H9 (cell line): ENCODE data around the gene KRTAP19-3. TPM values are rescaled to one million over a fixed set of nuclear protein-coding genes. Genes with fewer than 3 reads are reported as not detected.

ENCODE experiments used
- DNase-seq: peaks from one replicate; pipeline ENCODE4 v3.0.0-alpha.2; 2017
- H2AFZ ChIP-seq: one replicate; pipeline ENCODE4 v1.6.1; 2013; ENCODE audit warnings: mild to moderate bottlenecking, low read length, control low read depth, moderate library complexity
- H2AK5ac ChIP-seq: 2 replicates; pipeline ENCODE4 v1.6.1; 2013; ENCODE audit warnings: low read length, control low read depth, mixed read lengths; ENCODE audit not compliant: insufficient read length
- H2BK120ac ChIP-seq: one replicate; pipeline ENCODE4 v1.6.1; 2013; ENCODE audit warnings: low read depth, mild to moderate bottlenecking, low read length, control low read depth, inconsistent platforms; ENCODE audit not compliant: poor library complexity, severe bottlenecking
- H2BK12ac ChIP-seq: 2 replicates; pipeline ENCODE4 v1.6.1; 2013; ENCODE audit warnings: low read length, control low read depth, mixed read lengths, low read depth; ENCODE audit not compliant: insufficient read length
- H2BK15ac ChIP-seq: 2 replicates; pipeline ENCODE4 v1.6.1; 2013; ENCODE audit warnings: low read depth, low read length, control low read depth
- H2BK20ac ChIP-seq: one replicate; pipeline ENCODE4 v1.6.1; 2013; ENCODE audit warnings: low read depth, mild to moderate bottlenecking, low read length, control low read depth, inconsistent platforms; ENCODE audit not compliant: poor library complexity, severe bottlenecking
- H2BK5ac ChIP-seq: 2 replicates; pipeline ENCODE4 v1.6.1; 2013; ENCODE audit warnings: low read length, control low read depth, mixed read lengths; ENCODE audit not compliant: insufficient read length
- H3K14ac ChIP-seq: 2 replicates; pipeline ENCODE4 v1.6.1; 2013; ENCODE audit warnings: low read length, control low read depth; ENCODE audit not compliant: insufficient read depth
- H3K18ac ChIP-seq: 2 replicates; pipeline ENCODE4 v1.6.1; 2013; ENCODE audit warnings: low read depth, mild to moderate bottlenecking, mixed read lengths, low read length, control low read depth; ENCODE audit not compliant: insufficient read length
- H3K23ac ChIP-seq: 2 replicates; pipeline ENCODE4 v1.6.1; 2013; ENCODE audit warnings: low read length, control low read depth, mixed read lengths, low read depth; ENCODE audit not compliant: insufficient read length
- H3K23me2 ChIP-seq: 2 replicates; pipeline ENCODE4 v1.6.1; 2013; ENCODE audit warnings: low read depth, mild to moderate bottlenecking, mixed read lengths, low read length, control low read depth; ENCODE audit not compliant: insufficient read length, poor library complexity, severe bottlenecking
- H3K27ac ChIP-seq: 2 replicates; pipeline ENCODE4 v1.5.1; 2013; ENCODE audit warnings: low read length, control low read depth, mixed read lengths, low read depth; ENCODE audit not compliant: insufficient read length
- H3K27me3 ChIP-seq: 2 replicates; pipeline ENCODE4 v1.6.1; 2013; ENCODE audit warnings: low read length, control low read depth, inconsistent platforms; ENCODE audit not compliant: insufficient read depth
- H3K4ac ChIP-seq: 2 replicates; pipeline ENCODE4 v1.6.1; 2013; ENCODE audit warnings: low read depth, mild to moderate bottlenecking, control low read depth, inconsistent platforms, low read length, moderate library complexity
- H3K4me1 ChIP-seq: 2 replicates; pipeline ENCODE4 v1.6.1; 2013; ENCODE audit warnings: low read length, control low read depth, inconsistent platforms; ENCODE audit not compliant: insufficient read depth
- H3K4me2 ChIP-seq: 2 replicates; pipeline ENCODE4 v1.6.1; 2013; ENCODE audit warnings: low read length, control low read depth, mixed read lengths; ENCODE audit not compliant: insufficient read length, insufficient read depth
- H3K56ac ChIP-seq: 2 replicates; pipeline ENCODE4 v1.6.1; 2013; ENCODE audit warnings: low read depth, mild to moderate bottlenecking, mixed read lengths, low read length, control low read depth; ENCODE audit not compliant: insufficient read length
- H3K79me1 ChIP-seq: 2 replicates; pipeline ENCODE4 v1.6.1; 2013; ENCODE audit warnings: low read depth, mild to moderate bottlenecking, moderate library complexity, low read length, control low read depth, inconsistent platforms; ENCODE audit not compliant: insufficient read depth, poor library complexity, severe bottlenecking
- H3K79me2 ChIP-seq: 2 replicates; pipeline ENCODE4 v1.6.1; 2013; ENCODE audit warnings: low read length, control low read depth, inconsistent platforms; ENCODE audit not compliant: insufficient read depth
- H3K9ac ChIP-seq: 2 replicates; pipeline ENCODE4 v1.6.1; 2013; ENCODE audit warnings: low read length, control low read depth, mixed read lengths; ENCODE audit not compliant: insufficient read length; ENCODE audit errors: extremely low read depth
- H3K9me3 ChIP-seq: one replicate; pipeline ENCODE4 v1.6.1; 2013; ENCODE audit warnings: low read depth, low read length, inconsistent platforms; ENCODE audit not compliant: control insufficient read depth
- H3T11ph ChIP-seq: one replicate; pipeline ENCODE4 v1.6.1; 2013; ENCODE audit warnings: mild to moderate bottlenecking, low read length, control low read depth, inconsistent platforms
- H4K20me1 ChIP-seq: one replicate; pipeline ENCODE4 v1.6.1; 2013; ENCODE audit not compliant: control insufficient read depth, insufficient read length, insufficient read depth
- H4K5ac ChIP-seq: 2 replicates; pipeline ENCODE4 v1.6.1; 2013; ENCODE audit warnings: low read depth, mild to moderate bottlenecking, mixed read lengths, low read length, control low read depth; ENCODE audit not compliant: insufficient read length
- H4K8ac ChIP-seq: replicated peaks from 2 replicates; pipeline ENCODE4 v1.6.1; 2013; ENCODE audit warnings: low read length, control low read depth, mixed read lengths, low read depth; ENCODE audit not compliant: insufficient read length
- H4K91ac ChIP-seq: 2 replicates; pipeline ENCODE4 v1.6.1; 2013; ENCODE audit warnings: low read depth, mild to moderate bottlenecking, moderate library complexity, mixed read lengths, low read length, control low read depth; ENCODE audit not compliant: insufficient read length
- H3K27ac Mint-ChIP-seq, 3 experiments: 2 replicates in 2 of 3; 3 replicates in 1 of 3; pipeline ENCODE4 v1.8.0; 2020 to 2021; ENCODE audit warnings: mixed read lengths in 3 of 3, mild to moderate bottlenecking in 1 of 3, moderate library complexity in 1 of 3
- H3K27me3 Mint-ChIP-seq: 2 replicates; pipeline ENCODE4 v1.8.0; 2021; ENCODE audit warnings: low read depth, mild to moderate bottlenecking, moderate library complexity, mixed read lengths
- H3K36me3 Mint-ChIP-seq, 3 experiments: 2 replicates in 2 of 3; 3 replicates in 1 of 3; pipeline ENCODE4 v1.8.0; 2020 to 2021; ENCODE audit warnings: low read depth in 3 of 3, mixed read lengths in 3 of 3; ENCODE audit not compliant: insufficient read depth in 1 of 3
- H3K4me1 Mint-ChIP-seq, 2 experiments: 2 replicates each; pipeline ENCODE4 v1.8.0; 2020; ENCODE audit warnings: mixed read lengths in 2 of 2
- H3K4me3 Mint-ChIP-seq, 2 experiments: 2 replicates in 1 of 2; 3 replicates in 1 of 2; pipeline ENCODE4 v1.8.0; 2020 to 2021; ENCODE audit warnings: mild to moderate bottlenecking in 2 of 2, mixed read lengths in 2 of 2, moderate library complexity in 1 of 2
- H3K9me3 Mint-ChIP-seq, 2 experiments: 2 replicates in 1 of 2; 3 replicates in 1 of 2; pipeline ENCODE4 v1.8.0; 2020; ENCODE audit warnings: mild to moderate bottlenecking in 2 of 2, mixed read lengths in 2 of 2, moderate library complexity in 1 of 2
- whole genome bisulfite sequencing: extraction: QIAGEN DNeasy Blood & Tissue Kit; methylation state at CpG from one replicate; pipeline ENCODE4 v1.1.7; 2013; ENCODE audit warnings: missing lambda C conversion rate, low lambda C conversion rate, mixed read lengths; ENCODE audit not compliant: insufficient read length; ENCODE audit errors: extremely low coverage; 5-methylcytosine and 5-hydroxymethylcytosine counted together
- total RNA-seq: library from RNA; stranded (reverse); gene quantifications from 2 replicates; pipeline ENCODE4 v1.2.1, GENCODE V29; 2021
- TF ChIP-seq, protein P1 (sequence below): fragments of 200-600 bp; sonication (generic); conservative IDR thresholded peaks from 3 replicates; pipeline ENCODE4 v1.8.0; 2021; ENCODE audit warnings: antibody characterized with exemption, mild to moderate bottlenecking

KRTAP19-3 gene
- total RNA-seq, 1 experiment from 2014 or later, result not detected

DNA sequence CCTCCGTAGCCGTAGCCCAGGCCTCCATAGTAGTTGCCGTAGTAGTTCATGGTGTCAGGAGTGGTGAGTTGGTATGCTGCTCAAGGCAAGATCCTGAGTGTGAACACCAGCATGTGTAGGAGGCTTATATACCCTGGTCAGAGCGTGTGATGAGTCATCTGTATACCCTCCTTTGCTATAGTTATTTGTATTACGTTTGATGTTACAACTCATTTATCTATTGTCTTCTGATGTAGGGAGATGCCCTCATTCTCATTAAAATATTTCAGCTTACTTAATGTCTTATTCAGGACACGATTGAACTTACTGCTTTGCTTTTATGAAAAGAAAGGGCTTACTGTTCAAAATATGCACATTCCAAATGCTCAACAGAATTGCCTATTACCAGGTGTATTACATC is 10.2 kb upstream of the KRTAP19-3 start, which contains the start of gene KRTAP19-5:
KRTAP19-5 (minus strand) TSS at position 101 of the 400 bp plus-strand sequence; CDS start at position 50, 51 bp downstream.
- H3K27ac Mint-ChIP-seq, result no peak within 1 kb of the TSS; a peak in 1 of 7 replicates
- no peaks in the 10 kb centered on the region for H3K27me3 Mint-ChIP-seq
- Histone ChIP-seq H2BK20ac (no peak within 1 kb of the TSS), H3K79me1 (no peaks in the 10 kb centered on the region), H3K27me3 (no peaks in the 10 kb centered on the region), H2BK5ac (no peak within 1 kb of the TSS), H3K79me2 (no peaks in the 10 kb centered on the region), H3K23ac (no peak within 1 kb of the TSS), H2BK120ac (no peak within 1 kb of the TSS), H2AK5ac (no peak within 1 kb of the TSS), H2BK15ac (no peak within 1 kb of the TSS), H2AFZ (no peak within 1 kb of the TSS), H3K23me2 (no peaks in the 10 kb centered on the region), H3K4ac (no peak within 1 kb of the TSS), H3K56ac (no peak within 1 kb of the TSS), H3K9ac (no peak within 1 kb of the TSS), H3K4me2 (no peak within 1 kb of the TSS), H3T11ph (no peak within 1 kb of the TSS), H3K9me3 (no peaks in the 10 kb centered on the region), H4K91ac (no peak within 1 kb of the TSS), H3K27ac (no peak within 1 kb of the TSS), H4K20me1 (no peaks in the 10 kb centered on the region), H2BK12ac (no peak within 1 kb of the TSS), H4K8ac (no peak within 1 kb of the TSS), H3K4me1 (no peaks in the 10 kb centered on the region), H3K18ac (no peak within 1 kb of the TSS), H4K5ac (no peak within 1 kb of the TSS), H3K14ac (no peak within 1 kb of the TSS)
- TF ChIP-seq, protein P1, sequence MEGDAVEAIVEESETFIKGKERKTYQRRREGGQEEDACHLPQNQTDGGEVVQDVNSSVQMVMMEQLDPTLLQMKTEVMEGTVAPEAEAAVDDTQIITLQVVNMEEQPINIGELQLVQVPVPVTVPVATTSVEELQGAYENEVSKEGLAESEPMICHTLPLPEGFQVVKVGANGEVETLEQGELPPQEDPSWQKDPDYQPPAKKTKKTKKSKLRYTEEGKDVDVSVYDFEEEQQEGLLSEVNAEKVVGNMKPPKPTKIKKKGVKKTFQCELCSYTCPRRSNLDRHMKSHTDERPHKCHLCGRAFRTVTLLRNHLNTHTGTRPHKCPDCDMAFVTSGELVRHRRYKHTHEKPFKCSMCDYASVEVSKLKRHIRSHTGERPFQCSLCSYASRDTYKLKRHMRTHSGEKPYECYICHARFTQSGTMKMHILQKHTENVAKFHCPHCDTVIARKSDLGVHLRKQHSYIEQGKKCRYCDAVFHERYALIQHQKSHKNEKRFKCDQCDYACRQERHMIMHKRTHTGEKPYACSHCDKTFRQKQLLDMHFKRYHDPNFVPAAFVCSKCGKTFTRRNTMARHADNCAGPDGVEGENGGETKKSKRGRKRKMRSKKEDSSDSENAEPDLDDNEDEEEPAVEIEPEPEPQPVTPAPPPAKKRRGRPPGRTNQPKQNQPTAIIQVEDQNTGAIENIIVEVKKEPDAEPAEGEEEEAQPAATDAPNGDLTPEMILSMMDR, result no peak
- no peaks in the 10 kb centered on the region; a peak in 1 of 7 replicates for H3K36me3 Mint-ChIP-seq
- H3K4me3 Mint-ChIP-seq, result no peak within 1 kb of the TSS
- peaks cover 0 to 6% of the 10 kb centered on the region in 2 experiments; a peak in 1 of 5 replicates for H3K9me3 Mint-ChIP-seq
- no peak for DNase-seq
- WGBS, result no CpG with 5 or more reads among the region's 6 CpGs
- H3K4me1 Mint-ChIP-seq, result peaks cover 0 to 3% of the 10 kb centered on the region in 2 experiments; a peak in 2 of 4 replicates
